HS-5 (cell line): Measurements from ENCODE around the gene NT5C1B.

ENCODE experiments used
- DNase-seq: peaks from one replicate; pipeline ENCODE4 v3.0.0-alpha.2; 2012; ENCODE audit warnings: low read depth

The NT5C1B gene

GRCh38 chr2:18599509-18600254 lies 10.3 kb upstream of the NT5C1B start:
- DNase-seq = peak; percentile 47

DNA sequence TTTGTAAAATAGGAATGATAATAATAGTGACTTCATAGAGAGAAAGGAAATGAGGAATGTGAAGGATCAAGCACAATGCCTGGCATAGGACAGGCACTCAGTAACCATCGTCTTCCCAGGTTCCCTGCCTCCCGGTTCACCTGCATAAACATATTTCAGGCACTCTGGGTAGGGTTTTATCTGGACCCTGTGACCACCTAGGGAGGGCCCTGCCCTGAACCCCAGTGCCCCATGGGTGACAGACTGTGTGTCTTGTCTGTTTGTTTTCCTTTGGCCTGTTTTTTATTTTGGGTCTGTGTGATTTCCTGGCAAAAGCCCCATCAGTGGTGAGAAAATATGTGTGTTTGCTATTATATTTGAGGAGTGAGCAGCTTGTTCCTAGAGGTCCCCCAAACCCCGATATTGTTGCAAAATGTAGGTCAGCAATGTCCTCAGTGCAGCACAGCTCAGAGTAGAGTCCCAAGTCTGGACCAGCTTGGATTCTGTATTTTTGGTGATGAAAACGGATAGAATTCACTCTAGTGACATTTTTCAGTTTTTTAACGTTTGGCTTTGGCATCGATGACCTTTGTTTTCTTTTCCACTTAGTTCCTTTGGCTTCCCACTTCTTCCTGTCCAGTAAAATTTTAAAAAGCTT lies 9.6 kb upstream of the NT5C1B start:
- no peak for DNase-seq

DNA sequence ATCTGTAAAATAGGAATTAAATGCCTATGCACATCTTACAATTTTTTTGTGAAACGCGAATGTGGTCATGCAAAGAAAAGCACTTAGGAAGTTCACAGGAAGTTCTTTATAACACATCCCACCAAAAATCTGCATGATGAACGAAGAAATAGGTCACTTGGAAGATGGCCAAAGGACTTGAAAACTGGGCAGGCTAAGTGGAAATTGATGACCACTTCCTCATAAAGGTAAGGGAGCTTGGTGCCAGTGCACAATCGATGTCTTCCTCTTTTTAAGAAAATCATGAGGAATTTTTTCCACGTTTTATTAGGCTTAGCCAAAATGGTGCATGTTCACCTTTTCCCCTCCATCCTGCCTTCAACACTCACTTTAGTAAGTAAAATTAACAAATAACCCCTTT lies 8.2 kb upstream of the NT5C1B start:
- no peak for DNase-seq

- no peak for DNase-seq
Measured at GRCh38 chr2:18596993-18597392, 7.6 kb upstream of the NT5C1B start.

DNA sequence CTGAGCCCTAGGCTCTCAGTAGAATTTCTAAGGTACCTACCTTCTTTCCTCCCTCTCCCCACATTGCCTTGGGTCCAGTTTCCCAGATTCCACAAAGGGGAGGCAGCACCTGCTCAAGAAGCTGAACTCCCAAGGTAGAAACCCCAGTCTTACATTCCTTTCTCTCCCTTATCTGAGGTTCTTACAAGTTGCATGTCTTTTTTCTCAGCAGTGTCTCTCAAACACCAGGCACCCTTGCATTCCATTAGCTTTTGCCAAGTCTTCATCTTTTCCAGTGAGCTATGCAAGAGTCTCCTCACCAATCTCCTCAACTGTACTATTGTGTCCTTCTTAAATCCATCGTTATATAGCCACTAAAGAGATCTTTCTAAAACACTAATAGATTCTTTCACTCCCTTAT lies 4.1 kb upstream of the NT5C1B start:
- no peak for DNase-seq

GRCh38 chr2:18592372-18592771 lies 3.0 kb upstream of the NT5C1B start:
- no peak for DNase-seq

- DNase-seq = no peak
Measured at GRCh38 chr2:18588802-18589201, 567 bp downstream of the NT5C1B start.

GRCh38 chr2:18588049-18588448 lies 1.3 kb downstream of the NT5C1B start:
- no peak for DNase-seq

DNA sequence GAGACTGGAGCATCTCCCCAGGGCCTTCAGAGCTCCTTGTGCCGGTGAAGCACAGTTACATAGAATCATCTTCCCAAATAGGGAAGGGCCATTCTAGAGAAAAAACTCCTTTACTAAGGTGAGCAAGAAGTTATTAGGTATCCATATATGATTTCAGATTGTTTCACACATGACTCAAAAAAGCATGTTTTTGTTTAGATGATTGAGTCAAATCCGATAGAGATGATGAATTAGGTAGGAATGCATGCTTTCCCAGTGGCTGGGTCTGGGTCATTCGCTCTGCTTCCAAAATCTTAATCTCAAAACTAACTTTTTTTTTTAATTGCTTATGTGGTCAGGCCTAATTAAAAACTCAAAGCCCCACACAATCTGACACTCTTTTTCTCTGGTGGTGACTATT lies 3.8 kb downstream of the NT5C1B start:
- DNase-seq = peak; percentile 33

DNA sequence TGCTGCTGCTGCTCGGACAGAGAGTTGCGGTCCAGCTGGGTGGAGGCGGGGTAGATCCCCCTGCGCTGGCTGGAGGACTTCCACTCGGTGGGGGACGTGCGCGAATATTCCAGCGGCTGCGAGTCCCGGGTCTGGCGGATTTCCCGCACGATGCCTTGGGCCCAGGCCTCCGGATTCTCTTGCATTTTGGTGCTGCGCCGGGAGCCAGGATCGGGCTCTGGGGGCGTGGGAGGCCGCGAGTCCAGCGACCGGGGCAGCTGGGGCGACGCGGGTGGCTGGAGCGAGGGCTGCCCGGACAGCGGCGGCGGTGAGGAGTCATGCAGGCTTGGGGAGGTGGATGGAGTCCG lies 4.8 kb downstream of the NT5C1B start:
- DNase-seq = no peak

- no peak for DNase-seq
Measured at GRCh38 chr2:18583905-18584607, 5.3 kb downstream of the NT5C1B start.

GRCh38 chr2:18580606-18581005 lies 8.8 kb downstream of the NT5C1B start:
- no peak for DNase-seq

- no peak for DNase-seq
Measured at GRCh38 chr2:18578033-18578432, 11.3 kb downstream of the NT5C1B start.

DNA sequence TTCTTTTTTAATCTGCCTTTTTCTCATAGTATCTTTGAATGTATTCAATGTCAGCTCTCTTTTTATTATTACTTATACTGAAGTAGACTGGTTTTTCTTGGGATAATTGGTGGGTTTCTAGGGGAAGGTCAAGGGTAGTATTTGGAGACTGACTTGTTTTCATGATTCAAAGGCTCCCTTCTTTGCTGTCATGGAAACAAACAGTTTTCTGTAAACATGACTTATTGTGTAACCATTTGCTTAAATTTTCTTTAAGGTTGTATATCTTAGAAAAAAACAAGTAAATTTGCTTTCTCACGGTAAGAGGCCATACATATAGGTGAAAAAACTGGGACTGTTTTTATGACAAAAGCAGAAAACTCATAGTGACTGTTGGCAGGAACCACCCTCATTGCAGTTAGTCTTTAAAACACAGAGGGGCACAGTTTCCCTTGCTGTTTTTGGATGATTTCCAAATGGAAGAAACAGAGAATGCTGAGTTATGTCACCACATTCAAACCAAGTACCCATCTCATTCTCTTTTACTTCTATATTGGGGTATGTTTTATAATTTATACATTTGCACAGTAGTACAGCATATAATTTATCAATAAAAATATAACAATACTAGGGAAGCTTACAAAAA lies 23.1 kb downstream of the NT5C1B start:
- DNase-seq = no peak

DNA sequence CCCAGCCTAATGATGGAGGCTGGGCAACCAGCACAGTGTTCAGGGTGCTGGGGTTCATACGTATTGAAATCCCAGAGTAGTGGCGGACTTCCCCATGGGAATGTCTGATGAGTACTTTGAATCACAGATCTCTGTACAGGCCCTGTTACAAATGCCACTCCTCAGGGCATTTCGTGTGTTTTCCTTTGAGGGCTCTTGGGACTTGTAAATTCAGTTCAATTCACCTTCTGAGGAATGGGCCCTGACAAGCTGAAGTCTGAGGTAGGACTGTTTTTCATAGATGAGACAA lies 28.6 kb downstream of the NT5C1B start:
- no peak for DNase-seq

GRCh38 chr2:18560031-18560796 lies 29.2 kb downstream of the NT5C1B start, which contains the start of gene RDH14:
Gene RDH14, minus strand, starts transcription at chr2:18560653. Its CDS starts 81 bp downstream, at chr2:18560572.
- peak; percentile 64 for DNase-seq

DNA sequence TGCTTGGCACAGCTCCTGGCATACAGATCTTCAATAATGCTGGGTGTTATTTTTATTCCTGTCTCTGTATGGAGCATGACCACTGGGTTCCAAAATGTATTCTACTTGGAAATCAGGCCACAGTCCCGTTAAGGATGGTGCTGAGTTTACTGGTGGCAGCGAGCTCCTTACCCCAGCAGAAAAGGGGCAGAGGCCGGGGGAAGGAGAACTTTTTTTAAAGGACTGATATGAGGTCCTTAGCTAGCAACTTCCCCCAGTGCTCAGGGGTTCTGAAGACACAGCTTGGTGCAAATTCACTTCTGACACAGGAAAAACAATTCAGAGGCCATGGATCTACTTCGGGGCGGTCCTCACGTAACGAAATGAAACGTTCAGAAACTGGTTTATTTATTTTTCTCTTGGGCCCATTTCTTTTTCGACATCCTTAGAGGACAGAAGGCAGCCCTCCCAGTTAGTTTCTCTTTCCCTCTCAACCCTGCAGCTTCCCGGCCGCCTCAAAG lies 29.8 kb downstream of the NT5C1B start:
- DNase-seq = no peak

GRCh38 chr2:18558458-18558857 lies 30.9 kb downstream of the NT5C1B start:
- DNase-seq = no peak

GRCh38 chr2:18557121-18557520 lies 32.2 kb downstream of the NT5C1B start:
- no peak for DNase-seq

- no peak for DNase-seq
Measured at GRCh38 chr2:18552351-18553077, 36.9 kb downstream of the NT5C1B start.

DNA sequence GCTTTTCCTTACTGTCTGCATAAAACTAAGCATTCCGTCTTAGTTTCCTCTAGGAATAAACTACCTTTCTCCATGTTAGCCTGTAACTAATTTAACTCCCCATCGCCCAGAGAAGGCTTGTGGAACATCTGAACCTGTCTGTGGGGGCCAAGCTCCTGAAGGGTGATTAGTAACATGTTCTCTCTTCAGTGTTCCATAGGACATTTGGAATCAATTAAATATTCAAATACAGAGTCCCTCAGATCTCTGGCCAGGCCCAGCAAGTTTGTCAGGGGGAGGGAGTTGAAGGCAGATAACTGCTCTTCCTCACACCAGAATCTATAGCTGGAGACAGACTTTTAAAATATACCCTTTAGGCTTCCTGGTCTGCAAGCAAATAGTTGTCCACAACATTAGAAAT lies 37.7 kb downstream of the NT5C1B start:
- no peak for DNase-seq
